ENCODE measurements around the gene HACD2.

HACD2 gene

DNA sequence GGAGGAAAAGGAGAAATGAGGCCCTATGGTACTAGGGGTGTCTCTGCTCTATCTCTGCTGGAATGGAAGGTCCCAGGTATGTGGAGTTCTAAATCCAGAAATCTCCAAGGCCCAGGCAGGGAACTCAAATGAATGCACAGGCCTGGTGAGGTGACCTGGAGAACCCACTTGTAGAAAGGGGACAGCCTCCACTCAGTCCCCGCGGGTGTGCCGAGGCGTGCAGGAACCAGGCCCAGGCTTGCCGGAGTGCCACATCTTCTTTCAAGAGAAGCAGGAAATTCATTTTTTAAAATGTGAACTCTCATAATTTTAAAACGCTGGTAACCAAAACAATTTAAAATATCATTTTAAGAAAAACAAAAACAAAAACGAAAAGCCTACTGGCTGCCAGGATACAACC, 103.8 kb downstream of the HACD2 start:
- H3K27ac ChIP-seq = no peak overlapping the region
- TF ChIP-seq, protein P1, sequence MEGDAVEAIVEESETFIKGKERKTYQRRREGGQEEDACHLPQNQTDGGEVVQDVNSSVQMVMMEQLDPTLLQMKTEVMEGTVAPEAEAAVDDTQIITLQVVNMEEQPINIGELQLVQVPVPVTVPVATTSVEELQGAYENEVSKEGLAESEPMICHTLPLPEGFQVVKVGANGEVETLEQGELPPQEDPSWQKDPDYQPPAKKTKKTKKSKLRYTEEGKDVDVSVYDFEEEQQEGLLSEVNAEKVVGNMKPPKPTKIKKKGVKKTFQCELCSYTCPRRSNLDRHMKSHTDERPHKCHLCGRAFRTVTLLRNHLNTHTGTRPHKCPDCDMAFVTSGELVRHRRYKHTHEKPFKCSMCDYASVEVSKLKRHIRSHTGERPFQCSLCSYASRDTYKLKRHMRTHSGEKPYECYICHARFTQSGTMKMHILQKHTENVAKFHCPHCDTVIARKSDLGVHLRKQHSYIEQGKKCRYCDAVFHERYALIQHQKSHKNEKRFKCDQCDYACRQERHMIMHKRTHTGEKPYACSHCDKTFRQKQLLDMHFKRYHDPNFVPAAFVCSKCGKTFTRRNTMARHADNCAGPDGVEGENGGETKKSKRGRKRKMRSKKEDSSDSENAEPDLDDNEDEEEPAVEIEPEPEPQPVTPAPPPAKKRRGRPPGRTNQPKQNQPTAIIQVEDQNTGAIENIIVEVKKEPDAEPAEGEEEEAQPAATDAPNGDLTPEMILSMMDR (conservative IDR thresholded peaks at IDR 0.05) = no peak

GRCh38 chr3:123480428-123480827, 104.4 kb downstream of the HACD2 start:
- TF ChIP-seq, protein P1 (conservative IDR thresholded peaks at IDR 0.05) = no peak
- no peak overlapping the region for H3K27ac ChIP-seq

DNA sequence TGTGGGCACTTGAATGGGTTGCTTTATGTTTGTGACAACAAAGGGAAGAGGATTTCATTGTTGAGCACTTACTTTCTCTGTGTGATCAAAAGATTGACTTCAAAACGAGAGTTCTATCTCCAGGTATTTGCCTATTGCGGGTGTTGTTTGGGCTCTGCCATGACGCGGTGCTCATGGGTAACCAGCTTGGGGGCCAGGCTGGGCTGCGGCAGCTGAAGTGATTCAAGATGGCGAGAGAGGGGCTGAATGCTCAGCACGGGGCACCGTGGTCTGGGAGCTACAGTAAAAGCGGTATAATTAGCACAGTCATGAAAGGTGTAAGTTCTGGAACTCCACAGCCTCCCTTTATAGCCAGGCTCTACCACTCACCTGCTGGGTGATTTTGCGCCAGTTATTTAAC, 105.0 kb downstream of the HACD2 start:
- TF ChIP-seq, protein P1 (conservative IDR thresholded peaks at IDR 0.05) = no peak
- H3K27ac ChIP-seq = no peak overlapping the region

GRCh38 chr3:123478314-123478713, 106.5 kb downstream of the HACD2 start:
- TF ChIP-seq, protein P1 (conservative IDR thresholded peaks at IDR 0.05) = no peak
- no peak overlapping the region for H3K27ac ChIP-seq

DNA sequence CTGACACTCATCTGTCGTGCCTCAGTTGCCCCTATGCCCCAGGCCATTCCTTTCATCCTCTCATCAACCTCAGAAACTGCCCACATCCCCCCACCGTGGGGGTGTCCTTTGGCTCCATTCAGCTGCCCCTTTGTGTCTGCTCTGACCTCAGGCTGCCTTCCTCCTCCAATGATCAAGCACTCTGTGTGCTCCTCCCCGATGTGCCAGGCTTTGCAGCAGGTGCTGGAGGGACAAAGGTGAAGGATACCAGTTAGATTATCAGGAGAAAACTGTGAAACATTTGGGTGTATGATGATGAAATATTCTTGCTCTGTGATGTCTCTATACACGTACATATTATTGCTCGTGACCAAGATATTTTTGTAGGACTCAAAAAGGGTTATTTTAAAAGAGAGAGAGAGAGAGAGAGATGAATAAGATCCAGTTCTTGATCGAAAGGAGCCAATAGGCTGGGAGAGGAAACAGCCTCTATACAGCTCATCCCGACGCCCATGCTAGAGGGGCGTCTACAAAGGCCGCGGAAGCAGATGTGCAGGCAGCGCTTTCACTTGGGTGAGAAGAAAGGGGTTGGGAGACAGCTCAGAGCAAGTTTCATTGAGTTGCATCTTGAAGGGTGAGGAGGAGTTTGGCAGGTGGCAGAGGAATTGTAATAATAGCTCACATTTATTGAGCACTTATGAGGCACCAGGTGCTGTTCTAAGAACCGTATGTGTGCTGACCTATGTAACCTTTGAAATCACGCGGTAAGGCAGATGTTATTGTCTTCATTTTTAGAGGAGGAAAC, 107.7 kb downstream of the HACD2 start:
- no peak overlapping the region for H3K27ac ChIP-seq
- TF ChIP-seq, protein P1 (conservative IDR thresholded peaks at IDR 0.05) = no peak

GRCh38 chr3:123475786-123476185, 109.1 kb downstream of the HACD2 start:
- TF ChIP-seq, protein P1 (conservative IDR thresholded peaks at IDR 0.05) = no peak
- peak overlapping the region; percentile 33; the same call in 1 of the 2 replicates for H3K27ac ChIP-seq

GRCh38 chr3:123471106-123471505, 113.7 kb downstream of the HACD2 start:
- no peak overlapping the region for H3K27ac ChIP-seq

More at GRCh38 chr3:123471106-123471505, 113.7 kb downstream of the HACD2 start:
- TF ChIP-seq, protein P1 (conservative IDR thresholded peaks at IDR 0.05) = no peak
